OCI-LY1 (cell line): Measurements from ENCODE around the gene BABAM2.
"Not testable (repeated sequence)": the region's sequence is repeated elsewhere in the genome, so short reads cannot be mapped to it uniquely, and the experiment has no call there.

ENCODE experiments used
- H2AFZ ChIP-seq: fragments of 200-600 bp; sonication (generic), shearing (Covaris generic); 2 replicates; pipeline ENCODE4 v1.6.0; 2014; ENCODE audit warnings: antibody characterized with exemption, mild to moderate bottlenecking, low read length
- H3F3A ChIP-seq: fragments of 200-600 bp; sonication (generic), shearing (Covaris generic); 2 replicates; pipeline ENCODE4 v1.6.0; 2014; ENCODE audit warnings: mild to moderate bottlenecking, antibody characterized with exemption, low read length, moderate library complexity; ENCODE audit not compliant: insufficient read depth
- H3K27ac ChIP-seq: fragments of 200-600 bp; sonication (generic); 2 replicates; pipeline ENCODE4 v1.5.1; 2014; ENCODE audit warnings: low read length, mixed run types, mild to moderate bottlenecking, low read depth; ENCODE audit not compliant: poor library complexity, severe bottlenecking
- H3K27me3 ChIP-seq: fragments of 200-600 bp; sonication (generic); 2 replicates; pipeline ENCODE4 v1.6.0; 2014; ENCODE audit warnings: antibody characterized with exemption, mild to moderate bottlenecking, low read length, moderate library complexity; ENCODE audit not compliant: insufficient read depth
- H3K36me3 ChIP-seq: fragments of 200-600 bp; sonication (generic); 2 replicates; pipeline ENCODE4 v1.6.1; 2014; ENCODE audit warnings: mild to moderate bottlenecking, antibody characterized with exemption, low read length, moderate library complexity, mixed read lengths; ENCODE audit not compliant: insufficient read depth
- H3K4me1 ChIP-seq: fragments of 200-600 bp; sonication (generic); 2 replicates; pipeline ENCODE4 v1.5.1; 2014; ENCODE audit warnings: mild to moderate bottlenecking, low read length, moderate library complexity; ENCODE audit not compliant: insufficient read depth, severe bottlenecking
- H3K4me2 ChIP-seq: fragments of 200-600 bp; sonication (generic), shearing (Covaris generic); 2 replicates; pipeline ENCODE4 v1.6.1; 2014; ENCODE audit warnings: low read length
- H3K4me3 ChIP-seq: fragments of 200-600 bp; sonication (generic); 2 replicates; pipeline ENCODE4 v1.5.1; 2014; ENCODE audit warnings: low read length, low read depth, mild to moderate bottlenecking, mixed read lengths; ENCODE audit not compliant: poor library complexity, severe bottlenecking
- H3K79me2 ChIP-seq: fragments of 200-600 bp; shearing (Covaris generic); 2 replicates; pipeline ENCODE4 v1.6.1; 2016; ENCODE audit warnings: mixed run types, low read length, mixed read lengths; ENCODE audit not compliant: insufficient read depth
- H3K9ac ChIP-seq: fragments of 200-600 bp; sonication (generic), shearing (Covaris generic); 2 replicates; pipeline ENCODE4 v1.6.1; 2014; ENCODE audit warnings: mild to moderate bottlenecking, low read length, mixed read lengths
- H3K9me2 ChIP-seq: fragments of 200-600 bp; sonication (generic), shearing (Covaris generic); 2 replicates; pipeline ENCODE4 v1.6.1; 2014; ENCODE audit warnings: low read depth, mild to moderate bottlenecking, low read length, mixed read lengths
- H3K9me3 ChIP-seq: fragments of 200-600 bp; shearing (Covaris generic); 2 replicates; pipeline ENCODE4 v1.6.1; 2014; ENCODE audit warnings: low read length, mixed read lengths
- H4K20me1 ChIP-seq: fragments of 200-600 bp; sonication (generic), shearing (Covaris generic); 2 replicates; pipeline ENCODE4 v1.6.0; 2016; ENCODE audit warnings: mild to moderate bottlenecking, low read length; ENCODE audit not compliant: insufficient read depth
- CTCF ChIP-seq: fragments of 200-600 bp; sonication (generic), shearing (Covaris generic); IDR thresholded peaks from 2 replicates; pipeline ENCODE4 v1.5.1; 2017; ENCODE audit warnings: mild to moderate bottlenecking, antibody characterized with exemption, low read length, moderate library complexity, mixed read lengths
- EZH2 ChIP-seq: fragments of 200-600 bp; sonication (generic), shearing (Covaris generic); IDR thresholded peaks from 2 replicates; pipeline ENCODE4 v1.8.0; 2017; ENCODE audit warnings: borderline replicate concordance, mixed run types, mild to moderate bottlenecking, antibody characterized with exemption, low read length, moderate library complexity, mixed read lengths

Gene BABAM2

GRCh38 chr2:27973592-27973991 lies 83.1 kb downstream of the BABAM2 start:
- H3K9ac ChIP-seq: no peak overlapping the region
- no peak overlapping the region for H3K4me3 ChIP-seq
- no peak overlapping the region for H3K4me2 ChIP-seq
- H2AFZ ChIP-seq: no peak overlapping the region
- H3K9me3 ChIP-seq: no peaks in the 10 kb centered on the region
- H3K9me2 ChIP-seq: no peaks in the 10 kb centered on the region
- no peaks in the 10 kb centered on the region for H3K79me2 ChIP-seq
- H3K27me3 ChIP-seq: no peaks in the 10 kb centered on the region
- no peaks in the 10 kb centered on the region; the same call in 1 of the 2 replicates for H3K36me3 ChIP-seq
- no peaks in the 10 kb centered on the region for H4K20me1 ChIP-seq
- no peak for TF ChIP-seq EZH2
- no peak for TF ChIP-seq CTCF
- H3K4me1 ChIP-seq: no peaks in the 10 kb centered on the region
- H3K27ac ChIP-seq: no peak overlapping the region
- no peaks in the 10 kb centered on the region for H3F3A ChIP-seq

GRCh38 chr2:27976308-27976707 lies 85.8 kb downstream of the BABAM2 start:
- Histone ChIP-seq H3F3A (no peaks in the 10 kb centered on the region), H3K79me2 (no peaks in the 10 kb centered on the region), H3K4me3 (no peak overlapping the region), H3K9ac (no peak overlapping the region), H3K27me3 (no peaks in the 10 kb centered on the region), H3K4me2 (no peak overlapping the region), H3K27ac (no peak overlapping the region), H3K4me1 (peaks cover 11% of the 10 kb centered on the region), H4K20me1 (no peaks in the 10 kb centered on the region), H3K9me2 (no peaks in the 10 kb centered on the region), H3K9me3 (no peaks in the 10 kb centered on the region), H3K36me3 (no peaks in the 10 kb centered on the region), H2AFZ (no peak overlapping the region)
- TF ChIP-seq EZH2: no peak
- TF ChIP-seq CTCF: no peak

GRCh38 chr2:27977731-27978312 lies 87.3 kb downstream of the BABAM2 start:
- no peak overlapping the region for H3K27ac ChIP-seq
- H3K9me2 ChIP-seq: no peaks in the 10 kb centered on the region
- no peak for TF ChIP-seq CTCF
- TF ChIP-seq EZH2: no peak
- no peaks in the 10 kb centered on the region for H3K79me2 ChIP-seq
- H3F3A ChIP-seq: no peaks in the 10 kb centered on the region
- no peaks in the 10 kb centered on the region for H3K9me3 ChIP-seq
- no peak overlapping the region for H3K4me2 ChIP-seq
- no peaks in the 10 kb centered on the region for H3K27me3 ChIP-seq
- no peak overlapping the region for H3K4me3 ChIP-seq
- H3K4me1 ChIP-seq: peaks cover 11% of the 10 kb centered on the region
- no peak overlapping the region for H2AFZ ChIP-seq
- no peak overlapping the region for H3K9ac ChIP-seq
- H4K20me1 ChIP-seq: no peaks in the 10 kb centered on the region
- H3K36me3 ChIP-seq: no peaks in the 10 kb centered on the region

GRCh38 chr2:27978761-27979160 lies 88.2 kb downstream of the BABAM2 start:
- not testable (repeated sequence) for H3K4me3 ChIP-seq, H3K36me3 ChIP-seq, H2AFZ ChIP-seq, H3K79me2 ChIP-seq, H3K9me3 ChIP-seq, H3K27ac ChIP-seq, H3F3A ChIP-seq, H3K27me3 ChIP-seq, H4K20me1 ChIP-seq, H3K9ac ChIP-seq, H3K9me2 ChIP-seq, H3K4me2 ChIP-seq
- H3K4me1 ChIP-seq: peaks cover 11% of the 10 kb centered on the region
